Measurements from ENCODE around the gene CATSPER4. TPM values are rescaled to one million over a fixed set of nuclear protein-coding genes. Genes with fewer than 3 reads are reported as not detected.

Gene CATSPER4
- total RNA-seq, 1 experiment from 2014 or later: not detected

- H3K23me2 ChIP-seq (ENCODE audit: insufficient read length, low read depth, low read length, poor library complexity, severe bottlenecking): no peaks in the 10 kb centered on the region
- no peak overlapping the region for H3K23ac ChIP-seq (ENCODE audit: insufficient read length, low read depth, low read length)
- no peak for TF ChIP-seq CTCF (conservative IDR thresholded peaks at IDR 0.05)
- no peak overlapping the region for H2BK5ac ChIP-seq (ENCODE audit: insufficient read length, low read length)
- H4K5ac ChIP-seq (ENCODE audit: insufficient read length, low read depth, low read length): no peak overlapping the region
- H2AFZ ChIP-seq (ENCODE audit: low read length): no peak overlapping the region
- H2BK120ac ChIP-seq (ENCODE audit: low read depth, low read length, poor library complexity, severe bottlenecking): no peak overlapping the region
- H3K9me3 Mint-ChIP-seq: no peaks in the 10 kb centered on the region
- no peak overlapping the region for H3K56ac ChIP-seq (ENCODE audit: insufficient read length, low read depth, low read length)
- no peaks in the 10 kb centered on the region for H3K27me3 ChIP-seq (ENCODE audit: insufficient read depth, low read length)
- H3K4me1 Mint-ChIP-seq: peaks cover 22 to 28% of the 10 kb centered on the region in 2 experiments
- H3K4ac ChIP-seq (ENCODE audit: low read depth, low read length): no peak overlapping the region
- H3K27ac Mint-ChIP-seq: no peak overlapping the region
- H3K79me1 ChIP-seq (ENCODE audit: insufficient read depth, low read depth, low read length, poor library complexity, severe bottlenecking): no peaks in the 10 kb centered on the region
- no CpG with 5 or more reads among the region's 11 CpGs for WGBS (ENCODE audit: extremely low coverage, insufficient read length, low lambda C conversion rate)
- no peak overlapping the region for H2BK12ac ChIP-seq (ENCODE audit: insufficient read length, low read depth, low read length)
- H3K9me3 ChIP-seq (ENCODE audit: control insufficient read depth, low read depth, low read length): no peaks in the 10 kb centered on the region
- DNase-seq: no peak
- no peak overlapping the region for H3K14ac ChIP-seq (ENCODE audit: insufficient read depth, low read length)
- no peak overlapping the region for H2BK15ac ChIP-seq (ENCODE audit: low read depth, low read length)
- H3K79me2 ChIP-seq (ENCODE audit: insufficient read depth, low read length): no peaks in the 10 kb centered on the region
- H2AK5ac ChIP-seq (ENCODE audit: insufficient read length, low read length): no peak overlapping the region
- H3K4me2 ChIP-seq (ENCODE audit: insufficient read depth, insufficient read length, low read length): no peak overlapping the region
- no peak overlapping the region for H3K4me3 Mint-ChIP-seq
- H3K4me1 ChIP-seq (ENCODE audit: insufficient read depth, low read length): no peaks in the 10 kb centered on the region
- H3K9ac ChIP-seq (ENCODE audit: extremely low read depth, insufficient read length, low read length): no peak overlapping the region
- no peak overlapping the region for H2BK20ac ChIP-seq (ENCODE audit: low read depth, low read length, poor library complexity, severe bottlenecking)
- no peak overlapping the region for H3T11ph ChIP-seq (ENCODE audit: low read length)
- H3K18ac ChIP-seq (ENCODE audit: insufficient read length, low read depth, low read length): no peak overlapping the region
- H4K20me1 ChIP-seq (ENCODE audit: control insufficient read depth, insufficient read depth, insufficient read length): no peaks in the 10 kb centered on the region
- no peak overlapping the region for H3K27ac ChIP-seq (ENCODE audit: insufficient read length, low read depth, low read length)
- no peak overlapping the region for H4K91ac ChIP-seq (ENCODE audit: insufficient read length, low read depth, low read length)
- peaks cover 13% of the 10 kb centered on the region for H3K27me3 Mint-ChIP-seq (ENCODE audit: low read depth)
- no peak overlapping the region for H4K8ac ChIP-seq (replicated peaks; ENCODE audit: insufficient read length, low read depth, low read length)
- H3K36me3 Mint-ChIP-seq (ENCODE audit: insufficient read depth in 1 of 3, low read depth in 3 of 3): no peaks in the 10 kb centered on the region
These were observed 7.4 kb downstream of the CATSPER4 start for GRCh38 chr1:26197813-26198212.
